GM12892 (cell line): Measurements from ENCODE around the gene NCOA1.

Source experiments
- POLR2A ChIP-seq: IDR thresholded peaks from 2 replicates; pipeline ENCODE4 v1.6.1; 2011; ENCODE audit warnings: low read depth, low read length, control low read depth
- POLR2AphosphoS5 ChIP-seq: IDR thresholded peaks from 2 replicates; pipeline ENCODE4 v1.6.1; 2011; ENCODE audit warnings: low read depth, low read length, control low read depth
- TAF1 ChIP-seq: IDR thresholded peaks from 2 replicates; pipeline ENCODE4 v1.6.1; 2011; ENCODE audit warnings: low read depth, mild to moderate bottlenecking, control low read depth, low read length, borderline replicate concordance

DNA sequence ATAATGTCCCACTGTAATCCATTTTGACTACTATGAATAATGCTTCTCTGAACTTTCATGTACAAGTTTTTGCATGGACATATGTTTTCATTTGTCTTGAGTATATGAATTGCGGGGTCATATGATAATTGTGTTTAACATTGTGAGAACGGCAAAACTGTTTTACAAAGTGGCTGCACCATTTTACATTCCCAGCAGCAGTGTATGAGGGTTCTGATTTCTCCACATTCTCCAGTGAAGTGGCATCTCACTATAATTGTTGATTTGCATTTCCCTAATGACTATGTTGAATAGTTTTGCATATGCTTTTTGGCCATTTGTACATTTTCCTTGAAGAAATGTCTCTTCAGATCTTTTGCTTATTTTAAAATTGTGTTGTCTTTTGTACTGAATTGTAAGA is 20.1 kb downstream of the NCOA1 start:
- TF ChIP-seq POLR2A (no peak), TAF1 (no peak), POLR2AphosphoS5 (no peak)
